HFFc6 (cell line): ENCODE data around the gene TESK1. TPM values are rescaled to one million over a fixed set of nuclear protein-coding genes. Genes with fewer than 3 reads are reported as not detected.
"Not testable (repeated sequence)": the region's sequence is repeated elsewhere in the genome, so short reads cannot be mapped to it uniquely, and the experiment has no call there.

Experiments used
- DNase-seq: peaks from one replicate; pipeline ENCODE4 v3.0.0-alpha.2; 2018
- H3K27ac Mint-ChIP-seq: 2 replicates; pipeline ENCODE4 v1.8.0; 2020; ENCODE audit warnings: mild to moderate bottlenecking, mixed read lengths
- H3K27me3 Mint-ChIP-seq: 2 replicates; pipeline ENCODE4 v1.8.0; 2021; ENCODE audit warnings: mild to moderate bottlenecking, moderate library complexity, mixed read lengths; ENCODE audit not compliant: insufficient read depth
- H3K36me3 Mint-ChIP-seq: 2 replicates; pipeline ENCODE4 v1.8.0; 2021; ENCODE audit warnings: low read depth, mixed read lengths
- H3K4me1 Mint-ChIP-seq: 2 replicates; pipeline ENCODE4 v1.8.0; 2020; ENCODE audit warnings: low read depth, mixed read lengths
- H3K4me3 Mint-ChIP-seq: 2 replicates; pipeline ENCODE4 v1.8.0; 2020; ENCODE audit warnings: mild to moderate bottlenecking, moderate library complexity, mixed read lengths
- H3K9me3 Mint-ChIP-seq: 2 replicates; pipeline ENCODE4 v1.8.0; 2020; ENCODE audit warnings: mild to moderate bottlenecking, mixed read lengths
- total RNA-seq, 6 experiments: library from RNA; stranded (reverse); fragmentation: NEBNext Ultra II Directional; extraction: Animal tissue kit (Norgen Biotek cat#: 25700); gene quantifications; 2 replicates in 1 of 6; 3 replicates in 5 of 6; pipeline ENCODE4 v1.2.3, GENCODE V29; 2021
- TF ChIP-seq, protein P1 (sequence below): fragments of 200-600 bp; sonication (generic); IDR thresholded peaks from 2 replicates; pipeline ENCODE4 v1.5.0; 2021; ENCODE audit warnings: antibody characterized with exemption, mild to moderate bottlenecking

Gene TESK1
- total RNA-seq, 6 experiments from 2014 or later = 25.4 to 33.2 (median 28.5) TPM

DNA sequence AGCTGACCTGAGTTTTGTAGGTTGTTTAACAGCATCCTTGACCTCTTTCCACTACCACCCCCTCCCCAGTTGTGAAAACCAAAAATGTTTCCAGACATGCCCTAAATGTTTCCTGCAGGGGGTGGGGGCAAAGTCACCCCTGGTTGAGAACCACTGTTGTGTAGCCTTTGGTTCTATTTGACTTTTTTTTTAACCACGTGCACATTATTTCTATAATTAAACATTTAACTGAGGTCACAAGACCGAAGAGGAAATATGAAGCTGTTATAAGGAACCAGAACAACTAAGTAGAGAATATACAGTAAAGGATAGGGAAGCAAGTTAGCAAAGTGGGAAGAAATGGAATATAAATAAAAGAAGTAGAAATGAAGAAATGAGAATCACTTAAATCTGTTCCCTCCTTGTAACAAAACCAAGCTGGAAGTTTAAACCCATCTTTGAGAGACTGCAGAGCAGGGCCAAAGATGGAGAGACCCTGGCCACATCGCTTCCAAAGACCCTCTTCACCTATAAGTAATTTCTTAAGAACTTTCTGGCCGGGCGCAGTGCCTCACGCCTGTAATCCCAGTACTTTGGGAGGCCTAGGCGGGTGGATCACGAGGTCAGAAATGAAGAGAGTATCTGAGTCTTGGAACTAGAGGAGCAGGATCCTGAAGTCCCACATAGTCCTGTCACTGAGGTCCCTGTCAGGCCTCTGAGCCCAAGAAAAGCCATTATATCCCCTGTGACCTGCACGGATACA is 31.2 kb downstream of the TESK1 start:
- Mint-ChIP-seq H3K36me3 (peaks cover 18% of the 10 kb centered on the region), H3K4me1 (peaks cover 33% of the 10 kb centered on the region), H3K27me3 (peaks cover 1% of the 10 kb centered on the region), H3K9me3 (peaks cover 4% of the 10 kb centered on the region; the same call in 1 of the 2 replicates), H3K4me3 (no peak overlapping the region), H3K27ac (no peak overlapping the region; the same call in 1 of the 2 replicates)
- DNase-seq = no peak
- TF ChIP-seq, protein P1, sequence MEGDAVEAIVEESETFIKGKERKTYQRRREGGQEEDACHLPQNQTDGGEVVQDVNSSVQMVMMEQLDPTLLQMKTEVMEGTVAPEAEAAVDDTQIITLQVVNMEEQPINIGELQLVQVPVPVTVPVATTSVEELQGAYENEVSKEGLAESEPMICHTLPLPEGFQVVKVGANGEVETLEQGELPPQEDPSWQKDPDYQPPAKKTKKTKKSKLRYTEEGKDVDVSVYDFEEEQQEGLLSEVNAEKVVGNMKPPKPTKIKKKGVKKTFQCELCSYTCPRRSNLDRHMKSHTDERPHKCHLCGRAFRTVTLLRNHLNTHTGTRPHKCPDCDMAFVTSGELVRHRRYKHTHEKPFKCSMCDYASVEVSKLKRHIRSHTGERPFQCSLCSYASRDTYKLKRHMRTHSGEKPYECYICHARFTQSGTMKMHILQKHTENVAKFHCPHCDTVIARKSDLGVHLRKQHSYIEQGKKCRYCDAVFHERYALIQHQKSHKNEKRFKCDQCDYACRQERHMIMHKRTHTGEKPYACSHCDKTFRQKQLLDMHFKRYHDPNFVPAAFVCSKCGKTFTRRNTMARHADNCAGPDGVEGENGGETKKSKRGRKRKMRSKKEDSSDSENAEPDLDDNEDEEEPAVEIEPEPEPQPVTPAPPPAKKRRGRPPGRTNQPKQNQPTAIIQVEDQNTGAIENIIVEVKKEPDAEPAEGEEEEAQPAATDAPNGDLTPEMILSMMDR = no peak

DNA sequence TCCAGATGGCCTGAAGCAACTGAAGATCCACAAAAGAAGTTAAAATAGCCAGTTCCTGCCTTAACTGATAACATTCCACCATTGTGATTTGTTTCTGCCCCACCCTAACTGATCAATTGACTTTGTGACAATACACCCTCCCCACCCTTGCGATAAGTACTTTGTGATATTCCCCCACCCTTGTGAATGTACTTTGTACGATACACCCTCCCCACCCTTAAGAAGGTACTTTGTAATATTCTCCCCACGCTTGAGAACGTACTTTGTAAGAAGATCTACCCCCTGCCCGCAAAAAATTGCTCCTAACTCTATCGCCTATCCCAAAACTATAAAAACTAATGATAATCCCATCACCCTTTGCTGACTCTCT is 31.8 kb downstream of the TESK1 start:
- not testable (repeated sequence) for DNase-seq, H3K4me3 Mint-ChIP-seq, H3K9me3 Mint-ChIP-seq, H3K27me3 Mint-ChIP-seq, H3K27ac Mint-ChIP-seq
- peaks cover 18% of the 10 kb centered on the region for H3K36me3 Mint-ChIP-seq
- peaks cover 33% of the 10 kb centered on the region for H3K4me1 Mint-ChIP-seq

DNA sequence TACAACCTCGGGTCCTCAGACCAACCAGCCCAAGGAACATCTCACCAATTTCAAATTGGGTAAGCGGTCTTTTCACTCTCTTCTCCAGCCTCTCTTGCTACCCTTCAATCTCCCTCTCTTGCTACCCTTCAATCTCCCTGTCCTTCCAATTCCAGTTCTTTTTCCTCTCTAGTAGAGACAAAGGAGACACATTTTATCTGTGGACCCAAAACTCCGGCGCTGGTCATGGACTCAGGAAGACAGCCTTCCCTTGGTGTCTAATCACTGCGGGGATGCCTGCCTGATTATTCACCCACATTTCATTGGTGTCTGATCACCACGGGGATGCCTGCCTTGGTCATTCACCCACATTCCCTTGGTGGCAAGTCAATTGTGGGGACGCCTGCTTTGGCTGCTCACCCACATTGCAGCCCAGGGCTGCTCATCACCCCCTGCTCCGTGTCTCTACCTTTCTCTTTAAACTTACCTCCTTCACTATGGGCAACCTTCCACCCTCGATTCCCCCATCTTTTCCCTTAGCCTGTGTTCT is 32.4 kb downstream of the TESK1 start:
- DNase-seq = peak; percentile 64
- peaks cover 33% of the 10 kb centered on the region for H3K4me1 Mint-ChIP-seq
- H3K27me3 Mint-ChIP-seq, H3K9me3 Mint-ChIP-seq: not testable (repeated sequence)
- peak overlapping the region; percentile 81 for H3K27ac Mint-ChIP-seq
- peak overlapping the region; percentile 47 for H3K4me3 Mint-ChIP-seq
- peaks cover 18% of the 10 kb centered on the region for H3K36me3 Mint-ChIP-seq

DNA sequence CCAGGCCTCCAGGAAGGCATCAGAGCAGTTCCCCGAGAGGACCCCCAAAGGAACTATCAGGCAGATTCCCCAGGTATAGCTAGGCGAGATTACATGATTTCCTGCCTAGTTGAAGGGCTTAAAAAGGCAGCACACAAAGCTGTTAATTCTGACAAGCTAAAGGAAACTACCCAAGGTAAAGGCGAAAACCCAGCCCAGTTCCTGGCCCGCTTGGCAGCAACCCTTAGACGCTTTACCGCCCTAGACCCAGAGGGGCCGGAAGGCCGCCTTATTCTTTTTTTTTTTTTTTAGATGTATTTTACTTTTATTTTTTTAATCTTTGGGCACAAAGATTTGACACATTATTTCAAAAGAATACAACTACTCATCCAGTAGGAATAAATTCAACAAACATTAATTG is 33.7 kb downstream of the TESK1 start:
- not testable (repeated sequence) for H3K4me3 Mint-ChIP-seq, DNase-seq, H3K27ac Mint-ChIP-seq, H3K27me3 Mint-ChIP-seq, H3K9me3 Mint-ChIP-seq
- Mint-ChIP-seq H3K4me1 (peaks cover 33% of the 10 kb centered on the region), H3K36me3 (peaks cover 18% of the 10 kb centered on the region)

DNA sequence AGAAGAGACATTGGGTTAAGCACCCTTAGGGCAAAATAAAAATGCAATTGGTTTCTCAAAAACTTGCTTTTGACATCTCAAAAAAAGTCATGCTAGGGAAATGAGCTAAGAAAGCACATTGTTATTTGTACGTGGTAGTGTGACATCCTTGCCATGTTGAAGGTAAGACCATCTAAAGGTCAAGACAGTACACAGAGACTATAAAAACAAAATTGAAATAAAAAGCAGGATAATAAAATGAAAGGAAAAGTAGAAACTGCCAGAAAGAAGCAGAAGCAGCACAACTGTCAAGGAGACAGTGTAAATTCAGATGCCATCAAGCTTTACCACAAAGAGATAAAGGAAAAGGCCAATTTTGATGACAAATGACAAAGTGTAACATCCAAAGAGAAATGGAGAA is 34.2 kb downstream of the TESK1 start:
- H3K27ac Mint-ChIP-seq, DNase-seq, H3K4me3 Mint-ChIP-seq, H3K27me3 Mint-ChIP-seq, H3K9me3 Mint-ChIP-seq: not testable (repeated sequence)
- peaks cover 18% of the 10 kb centered on the region for H3K36me3 Mint-ChIP-seq
- peaks cover 35% of the 10 kb centered on the region for H3K4me1 Mint-ChIP-seq

DNA sequence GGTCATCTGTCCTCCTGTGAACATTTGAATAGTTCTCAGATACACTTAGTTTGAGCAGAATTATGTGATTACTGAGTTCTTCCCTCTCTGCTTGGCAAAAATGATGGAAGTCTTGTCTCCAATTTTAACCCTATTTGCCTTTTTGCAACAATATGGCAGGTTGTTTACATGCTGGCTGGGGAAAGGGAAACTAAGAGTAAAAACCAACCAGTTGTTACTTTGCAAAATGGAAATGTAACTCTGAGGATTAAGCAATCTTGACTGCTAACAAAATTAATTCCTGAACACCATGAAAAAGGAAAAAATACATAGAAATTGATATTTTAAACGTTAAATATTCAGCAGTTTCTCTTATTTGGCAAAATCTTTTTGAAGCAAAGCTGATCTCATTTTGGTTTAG is 34.6 kb downstream of the TESK1 start:
- Mint-ChIP-seq H3K36me3 (peaks cover 18% of the 10 kb centered on the region), H3K27ac (no peak overlapping the region), H3K4me3 (no peak overlapping the region), H3K27me3 (peaks cover 1% of the 10 kb centered on the region), H3K9me3 (peaks cover 4% of the 10 kb centered on the region; the same call in 1 of the 2 replicates), H3K4me1 (peaks cover 39% of the 10 kb centered on the region)
- TF ChIP-seq, protein P1 = no peak
- DNase-seq = no peak

DNA sequence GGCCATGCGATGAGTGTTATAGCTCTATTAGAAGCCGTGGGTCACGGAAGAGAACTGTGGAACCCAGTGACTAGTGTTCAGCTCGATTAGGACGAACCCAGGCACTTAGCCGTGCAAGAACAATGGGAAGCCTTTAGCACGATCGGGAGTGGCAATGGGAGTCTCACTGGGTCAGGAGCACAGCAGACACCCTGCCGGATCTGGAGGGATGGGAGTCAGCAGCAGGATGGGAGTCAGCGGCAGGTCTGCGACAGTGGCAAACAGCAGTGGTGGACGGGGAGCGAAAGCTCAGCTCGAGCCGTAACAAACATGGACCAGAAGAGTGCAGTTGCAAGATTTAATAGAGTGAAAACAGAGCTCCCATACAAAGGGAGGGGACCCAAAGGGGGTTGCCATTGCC is 35.4 kb downstream of the TESK1 start:
- not testable (repeated sequence) for DNase-seq, H3K27ac Mint-ChIP-seq, H3K27me3 Mint-ChIP-seq, H3K4me3 Mint-ChIP-seq, H3K9me3 Mint-ChIP-seq
- peaks cover 18% of the 10 kb centered on the region for H3K36me3 Mint-ChIP-seq
- peaks cover 43% of the 10 kb centered on the region for H3K4me1 Mint-ChIP-seq

DNA sequence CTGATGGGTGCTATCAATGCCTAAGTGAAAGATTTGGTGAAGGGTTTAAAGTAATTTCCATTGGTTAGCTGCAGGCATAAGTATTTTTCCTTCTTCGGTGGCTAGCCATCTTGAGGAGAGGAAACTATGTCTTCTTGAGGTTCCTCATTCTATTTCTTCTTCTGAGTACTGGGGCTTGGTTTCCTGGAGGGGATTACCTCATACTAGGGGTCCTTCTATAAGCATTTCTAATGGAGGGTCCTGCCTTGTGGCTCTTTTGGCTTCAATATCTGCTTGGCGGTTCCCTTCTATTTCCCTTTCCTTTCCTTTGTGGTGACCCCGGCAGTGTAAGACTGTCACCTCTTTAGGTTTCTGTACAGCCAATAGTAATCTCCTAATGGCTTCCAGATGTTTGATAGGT is 36.4 kb downstream of the TESK1 start:
- not testable (repeated sequence) for DNase-seq, H3K27ac Mint-ChIP-seq, H3K9me3 Mint-ChIP-seq, H3K4me3 Mint-ChIP-seq, H3K27me3 Mint-ChIP-seq
- Mint-ChIP-seq H3K36me3 (peaks cover 18% of the 10 kb centered on the region), H3K4me1 (peaks cover 45% of the 10 kb centered on the region)
